HG02840 (cell line): ENCODE measurements around the gene FLYWCH1.

Experiments
- ATAC-seq: cut with Tn5 transposase; IDR thresholded peaks from one replicate; pipeline ENCODE4 v1.9.1; 2021; ENCODE audit warnings: mild to moderate bottlenecking, moderate library complexity, moderate number of reproducible peaks; ENCODE audit not compliant: unreplicated experiment, low FRiP score

FLYWCH1 gene

GRCh38 chr16:2979669-2980226 lies 68.0 kb downstream of the FLYWCH1 start:
- peak; percentile 1 for ATAC-seq

GRCh38 chr16:2980227-2981176 lies 68.8 kb downstream of the FLYWCH1 start, which contains the start of gene PKMYT1:
Gene PKMYT1 (minus strand): TSS chr16:2980446. CDS start chr16:2979657, 789 bp downstream.
- peak; percentile 71 for ATAC-seq

- no peak for ATAC-seq
These were observed 69.6 kb downstream of the FLYWCH1 start for GRCh38 chr16:2981177-2981898.

- ATAC-seq, result no peak
These were observed 70.1 kb downstream of the FLYWCH1 start for GRCh38 chr16:2981899-2982250.

- ATAC-seq, result no peak
These were observed 70.7 kb downstream of the FLYWCH1 start for GRCh38 chr16:2982402-2982801.

- ATAC-seq, result no peak
These were observed 72.0 kb downstream of the FLYWCH1 start for GRCh38 chr16:2983706-2984136.

GRCh38 chr16:2985462-2985861 lies 73.7 kb downstream of the FLYWCH1 start:
- ATAC-seq, result no peak

- no peak for ATAC-seq
These were observed 74.2 kb downstream of the FLYWCH1 start for GRCh38 chr16:2985893-2986355.

GRCh38 chr16:2986623-2987188 lies 75.0 kb downstream of the FLYWCH1 start:
- no peak for ATAC-seq

- ATAC-seq, result no peak
These were observed 75.6 kb downstream of the FLYWCH1 start for GRCh38 chr16:2987286-2987685.

- no peak for ATAC-seq
These were observed 76.1 kb downstream of the FLYWCH1 start for GRCh38 chr16:2987833-2988232.

GRCh38 chr16:2988590-2989099 lies 76.9 kb downstream of the FLYWCH1 start:
- ATAC-seq, result no peak

- no peak for ATAC-seq
These were observed 79.2 kb downstream of the FLYWCH1 start for GRCh38 chr16:2990891-2991290.

- no peak for ATAC-seq
These were observed 80.0 kb downstream of the FLYWCH1 start for GRCh38 chr16:2991566-2992261.

GRCh38 chr16:2992383-2993081 lies 80.8 kb downstream of the FLYWCH1 start:
- ATAC-seq, result no peak

- no peak for ATAC-seq
These were observed 84.6 kb downstream of the FLYWCH1 start for GRCh38 chr16:2996298-2996697.

GRCh38 chr16:2999929-3000328 lies 88.2 kb downstream of the FLYWCH1 start:
- no peak for ATAC-seq

GRCh38 chr16:3000540-3000939 lies 88.8 kb downstream of the FLYWCH1 start:
- no peak for ATAC-seq
